Measurements from ENCODE around the gene BABAM2. TPM values are rescaled to one million over a fixed set of nuclear protein-coding genes. Genes with fewer than 3 reads are reported as not detected.

Gene BABAM2
- total RNA-seq, 2 experiments from 2014 or later, result 19.7 to 33.2 TPM

DNA sequence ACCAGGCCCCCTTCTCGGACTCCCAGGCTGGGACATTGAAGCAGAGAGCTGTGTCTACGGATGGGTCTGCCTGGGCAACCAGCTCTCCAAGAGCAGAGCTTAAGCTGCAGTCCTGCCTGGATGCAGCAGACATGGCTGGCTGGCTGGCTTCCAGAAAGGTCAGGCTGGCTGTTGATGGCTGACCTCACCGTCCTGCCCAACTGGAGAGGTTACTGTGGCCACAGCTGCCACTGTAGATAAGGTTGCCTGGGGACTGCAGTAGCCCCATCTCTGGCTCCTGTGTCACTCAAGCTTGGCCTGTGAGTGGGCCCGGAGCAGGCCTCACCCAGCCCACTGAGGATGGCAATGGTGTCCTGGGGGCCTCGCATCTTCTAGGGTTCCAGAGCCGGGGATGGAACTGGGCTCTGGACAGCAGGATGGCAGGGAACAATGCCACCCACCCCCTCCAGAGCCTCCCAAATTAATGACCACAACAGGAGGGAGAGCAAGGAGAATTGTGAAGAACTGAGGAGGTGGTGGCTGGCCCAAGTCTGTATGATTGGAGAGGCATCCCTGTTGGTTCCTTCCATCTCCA is 465.1 kb downstream of the BABAM2 start:
- H3K4me2 ChIP-seq (ENCODE audit: low read length), result no peak overlapping the region
- no peaks in the 10 kb centered on the region for H4K20me1 ChIP-seq (ENCODE audit: insufficient read depth, low read length)
- no peaks in the 10 kb centered on the region for H3K4me1 ChIP-seq (ENCODE audit: insufficient read depth, low read length, poor library complexity, severe bottlenecking)
- no peaks in the 10 kb centered on the region for H3K79me2 ChIP-seq (ENCODE audit: insufficient read depth, low read depth, low read length)
- intact Hi-C loops (cut with micrococcal nuclease; ENCODE audit: unreplicated experiment), result no loop called here
- ChIA-PET CTCF (ENCODE audit: unreplicated experiment) (no interaction called here), POLR2A (no interaction called here)
- DNase-seq (ENCODE audit: low spot score), result no peak
- H3K9me2 ChIP-seq (ENCODE audit: insufficient read depth, low read length), result no peaks in the 10 kb centered on the region
- BruUV-seq (replicated peaks), result no TSS peak
- TF ChIP-seq, protein P1, sequence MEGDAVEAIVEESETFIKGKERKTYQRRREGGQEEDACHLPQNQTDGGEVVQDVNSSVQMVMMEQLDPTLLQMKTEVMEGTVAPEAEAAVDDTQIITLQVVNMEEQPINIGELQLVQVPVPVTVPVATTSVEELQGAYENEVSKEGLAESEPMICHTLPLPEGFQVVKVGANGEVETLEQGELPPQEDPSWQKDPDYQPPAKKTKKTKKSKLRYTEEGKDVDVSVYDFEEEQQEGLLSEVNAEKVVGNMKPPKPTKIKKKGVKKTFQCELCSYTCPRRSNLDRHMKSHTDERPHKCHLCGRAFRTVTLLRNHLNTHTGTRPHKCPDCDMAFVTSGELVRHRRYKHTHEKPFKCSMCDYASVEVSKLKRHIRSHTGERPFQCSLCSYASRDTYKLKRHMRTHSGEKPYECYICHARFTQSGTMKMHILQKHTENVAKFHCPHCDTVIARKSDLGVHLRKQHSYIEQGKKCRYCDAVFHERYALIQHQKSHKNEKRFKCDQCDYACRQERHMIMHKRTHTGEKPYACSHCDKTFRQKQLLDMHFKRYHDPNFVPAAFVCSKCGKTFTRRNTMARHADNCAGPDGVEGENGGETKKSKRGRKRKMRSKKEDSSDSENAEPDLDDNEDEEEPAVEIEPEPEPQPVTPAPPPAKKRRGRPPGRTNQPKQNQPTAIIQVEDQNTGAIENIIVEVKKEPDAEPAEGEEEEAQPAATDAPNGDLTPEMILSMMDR (conservative IDR thresholded peaks at IDR 0.05; ENCODE audit: low read length), result no peak
- TF ChIP-seq EZH2phosphoT487 (IDR thresholded peaks at IDR 0.05; ENCODE audit: borderline replicate concordance, low read depth, low read length), result no peak
- no peak overlapping the region for H3K27ac ChIP-seq (ENCODE audit: low read depth, low read length, poor library complexity, severe bottlenecking)
- no peak overlapping the region for H3K4me3 ChIP-seq (ENCODE audit: low read depth, low read length, poor library complexity, severe bottlenecking)
- H3K9me3 ChIP-seq (ENCODE audit: low read length), result no peaks in the 10 kb centered on the region
- no peak overlapping the region for H2AFZ ChIP-seq (ENCODE audit: low read length)
- no peaks in the 10 kb centered on the region for H3K36me3 ChIP-seq (ENCODE audit: insufficient read depth, low read length)

DNA sequence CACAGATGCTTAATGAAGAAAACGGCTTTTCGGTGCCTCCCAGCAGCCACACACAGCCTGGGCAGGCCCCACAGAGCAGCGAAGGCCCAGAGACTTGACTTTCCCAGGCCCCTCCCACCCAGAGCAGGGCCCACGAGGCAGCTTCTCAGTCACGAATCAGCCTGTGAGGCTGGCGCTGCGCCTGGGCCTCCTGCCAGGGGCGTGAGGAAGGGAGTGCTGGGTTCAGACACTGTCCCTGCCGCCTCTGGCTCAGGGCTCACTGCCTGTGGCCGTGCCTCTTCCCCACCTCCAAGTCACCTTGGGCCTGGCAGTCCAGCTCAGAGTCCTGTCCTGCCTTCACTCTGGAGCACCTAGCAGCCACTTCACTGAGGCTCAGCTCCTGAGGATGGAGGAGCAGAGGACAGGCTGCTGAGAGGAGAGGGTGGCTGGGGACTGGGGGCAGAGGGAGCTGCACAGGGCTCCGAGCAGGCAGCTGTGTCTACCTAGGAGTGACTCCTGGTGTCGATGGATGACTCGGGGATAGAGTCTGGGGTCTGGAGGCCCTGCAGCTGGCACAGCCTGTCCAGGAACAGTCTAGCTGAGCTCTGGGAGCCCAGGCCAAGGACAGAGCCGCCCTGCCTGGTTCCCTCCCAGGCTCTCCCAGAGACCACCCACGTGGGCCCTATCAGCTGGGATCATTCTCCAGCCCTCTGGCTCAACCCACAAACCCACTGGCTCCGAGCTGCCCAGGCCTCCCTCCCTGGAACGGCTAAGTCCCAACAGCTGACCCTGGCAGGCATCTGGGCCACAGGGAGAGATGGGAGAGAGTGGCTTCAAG is 465.8 kb downstream of the BABAM2 start:
- no peaks in the 10 kb centered on the region for H4K20me1 ChIP-seq (ENCODE audit: insufficient read depth, low read length)
- H3K9me3 ChIP-seq (ENCODE audit: low read length), result no peaks in the 10 kb centered on the region
- no peaks in the 10 kb centered on the region for H3K79me2 ChIP-seq (ENCODE audit: insufficient read depth, low read depth, low read length)
- H3K4me1 ChIP-seq (ENCODE audit: insufficient read depth, low read length, poor library complexity, severe bottlenecking), result no peaks in the 10 kb centered on the region
- no peak for DNase-seq (ENCODE audit: low spot score)
- ChIA-PET POLR2A (no interaction called here), CTCF (ENCODE audit: unreplicated experiment) (no interaction called here)
- no peaks in the 10 kb centered on the region for H3K36me3 ChIP-seq (ENCODE audit: insufficient read depth, low read length)
- BruUV-seq (replicated peaks), result no TSS peak
- H3K4me3 ChIP-seq (ENCODE audit: low read depth, low read length, poor library complexity, severe bottlenecking), result no peak overlapping the region
- TF ChIP-seq, protein P1 (conservative IDR thresholded peaks at IDR 0.05; ENCODE audit: low read length), result no peak
- no peak for TF ChIP-seq EZH2phosphoT487 (IDR thresholded peaks at IDR 0.05; ENCODE audit: borderline replicate concordance, low read depth, low read length)
- no peak overlapping the region for H3K27ac ChIP-seq (ENCODE audit: low read depth, low read length, poor library complexity, severe bottlenecking)
- intact Hi-C loops (cut with micrococcal nuclease; ENCODE audit: unreplicated experiment), result no loop called here
- H3K9me2 ChIP-seq (ENCODE audit: insufficient read depth, low read length), result no peaks in the 10 kb centered on the region
- no peak overlapping the region for H2AFZ ChIP-seq (ENCODE audit: low read length)
- H3K4me2 ChIP-seq (ENCODE audit: low read length), result no peak overlapping the region

DNA sequence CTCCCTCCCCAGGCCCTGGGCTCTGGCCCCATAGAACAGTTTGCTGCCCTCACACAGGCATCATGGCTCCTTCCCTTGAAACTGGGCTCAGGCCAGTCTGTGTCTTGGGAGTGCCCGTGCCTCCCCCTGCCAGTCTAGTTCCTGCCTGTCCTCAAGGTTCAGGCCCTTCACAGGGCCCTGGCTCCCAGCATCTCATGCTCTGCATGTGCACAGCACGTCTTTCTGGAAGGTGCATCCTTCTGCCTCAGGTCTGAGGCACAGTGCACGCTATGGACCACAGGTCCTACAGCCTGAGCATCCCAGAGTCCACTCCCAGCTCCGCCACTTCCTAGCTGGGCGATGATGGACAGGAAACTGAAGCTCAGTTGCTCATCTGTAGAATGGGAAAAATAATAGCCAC is 466.5 kb downstream of the BABAM2 start:
- DNase-seq (ENCODE audit: low spot score), result no peak
- H3K4me1 ChIP-seq (ENCODE audit: insufficient read depth, low read length, poor library complexity, severe bottlenecking), result no peaks in the 10 kb centered on the region
- H3K9me3 ChIP-seq (ENCODE audit: low read length), result no peaks in the 10 kb centered on the region
- H3K9me2 ChIP-seq (ENCODE audit: insufficient read depth, low read length), result no peaks in the 10 kb centered on the region
- H3K79me2 ChIP-seq (ENCODE audit: insufficient read depth, low read depth, low read length), result no peaks in the 10 kb centered on the region
- no peak overlapping the region for H3K4me2 ChIP-seq (ENCODE audit: low read length)
- BruUV-seq (replicated peaks), result no TSS peak
- TF ChIP-seq, protein P1 (conservative IDR thresholded peaks at IDR 0.05; ENCODE audit: low read length), result no peak
- TF ChIP-seq EZH2phosphoT487 (IDR thresholded peaks at IDR 0.05; ENCODE audit: borderline replicate concordance, low read depth, low read length), result no peak
- ChIA-PET POLR2A (no interaction called here), CTCF (ENCODE audit: unreplicated experiment) (no interaction called here)
- intact Hi-C loops (cut with micrococcal nuclease; ENCODE audit: unreplicated experiment), result no loop called here
- no peak overlapping the region for H3K4me3 ChIP-seq (ENCODE audit: low read depth, low read length, poor library complexity, severe bottlenecking)
- H4K20me1 ChIP-seq (ENCODE audit: insufficient read depth, low read length), result no peaks in the 10 kb centered on the region
- H2AFZ ChIP-seq (ENCODE audit: low read length), result no peak overlapping the region
- H3K27ac ChIP-seq (ENCODE audit: low read depth, low read length, poor library complexity, severe bottlenecking), result no peak overlapping the region
- H3K36me3 ChIP-seq (ENCODE audit: insufficient read depth, low read length), result no peaks in the 10 kb centered on the region
